SK-N-SH treated with all-trans-retinoic acid at 6 μM for 48 hours (cell line): ENCODE data around the gene EXOC1.

Experiments
- ATAC-seq: fragments of 200-7000 bp; cut with Tn5 transposase; 3 replicates; pipeline ENCODE4 v1.9.1; 2020; ENCODE audit warnings: mild to moderate bottlenecking, moderate library complexity
- ARNTL ChIP-seq: fragments of 450-650 bp; formaldehyde crosslinking; IDR thresholded peaks from 2 replicates; pipeline ENCODE4 v1.5.0; 2020; ENCODE audit warnings: low read depth, mild to moderate bottlenecking, moderate library complexity, borderline replicate concordance
- BACH2 ChIP-seq: fragments of 250-450 bp; sonication (Bioruptor Pico); IDR thresholded peaks from 2 replicates; pipeline ENCODE4 v1.9.0; 2021; ENCODE audit warnings: mild to moderate bottlenecking, borderline replicate concordance
- CREB5 ChIP-seq: fragments of 250-450 bp; sonication (Bioruptor Pico); IDR thresholded peaks from 2 replicates; pipeline ENCODE4 v1.5.1; 2020; ENCODE audit warnings: low read depth, mild to moderate bottlenecking, moderate library complexity
- CSDC2 ChIP-seq: fragments of 250-450 bp; sonication (Bioruptor Pico); IDR thresholded peaks from 2 replicates; pipeline ENCODE4 v1.5.0; 2020; ENCODE audit warnings: mild to moderate bottlenecking, moderate library complexity
- ESRRG ChIP-seq: fragments of 250-450 bp; sonication (Bioruptor Pico); IDR thresholded peaks from 2 replicates; pipeline ENCODE4 v1.6.1; 2021; ENCODE audit warnings: mild to moderate bottlenecking
- GLIS3 ChIP-seq: fragments of 250-450 bp; sonication (Bioruptor Pico); IDR thresholded peaks from 2 replicates; pipeline ENCODE4 v1.5.0; 2020; ENCODE audit warnings: mild to moderate bottlenecking, moderate library complexity
- ISL1 ChIP-seq: fragments of 250-450 bp; sonication (Bioruptor Pico); IDR thresholded peaks from 2 replicates; pipeline ENCODE4 v2.1.2; 2022; ENCODE audit warnings: mild to moderate bottlenecking, moderate library complexity
- OSR1 ChIP-seq: fragments of 250-450 bp; sonication (Bioruptor Pico); IDR thresholded peaks from 2 replicates; pipeline ENCODE4 v1.8.0; 2022; ENCODE audit warnings: moderate library complexity, mild to moderate bottlenecking, inconsistent platforms
- PATZ1 ChIP-seq: fragments of 250-450 bp; sonication (Bioruptor Pico); IDR thresholded peaks from 2 replicates; pipeline ENCODE4 v1.8.0; 2020; ENCODE audit warnings: mild to moderate bottlenecking, moderate library complexity, borderline replicate concordance
- PPARA ChIP-seq: fragments of 250-450 bp; sonication (Bioruptor Pico); IDR thresholded peaks from 2 replicates; pipeline ENCODE4 v1.5.0; 2020; ENCODE audit warnings: mild to moderate bottlenecking, borderline replicate concordance
- RARB ChIP-seq: fragments of 250-450 bp; sonication (Bioruptor Pico); IDR thresholded peaks from 2 replicates; pipeline ENCODE4 v1.8.0; 2021; ENCODE audit warnings: mild to moderate bottlenecking, moderate library complexity
- SNAI2 ChIP-seq: fragments of 250-450 bp; sonication (Bioruptor Pico); IDR thresholded peaks from 2 replicates; pipeline ENCODE4 v1.5.0; 2020; ENCODE audit warnings: mild to moderate bottlenecking, moderate library complexity
- TCF4 ChIP-seq: fragments of 250-450 bp; sonication (Bioruptor Pico); IDR thresholded peaks from 2 replicates; pipeline ENCODE4 v1.8.0; 2021; ENCODE audit warnings: mild to moderate bottlenecking, moderate library complexity, borderline replicate concordance
- TOX ChIP-seq: fragments of 250-450 bp; sonication (Bioruptor Pico); IDR thresholded peaks from 2 replicates; pipeline ENCODE4 v1.8.0; 2021; ENCODE audit warnings: mild to moderate bottlenecking, moderate library complexity, borderline replicate concordance
- TSHZ2 ChIP-seq: fragments of 250-450 bp; sonication (Bioruptor Pico); IDR thresholded peaks from 2 replicates; pipeline ENCODE4 v1.5.0; 2020; ENCODE audit warnings: mild to moderate bottlenecking, moderate library complexity
- ZC3H10 ChIP-seq: fragments of 250-450 bp; sonication (Bioruptor Pico); IDR thresholded peaks from 2 replicates; pipeline ENCODE4 v1.5.1; 2021; ENCODE audit warnings: mild to moderate bottlenecking, moderate library complexity
- ZFP3 ChIP-seq: fragments of 250-450 bp; sonication (Bioruptor Pico); IDR thresholded peaks from 2 replicates; pipeline ENCODE4 v1.5.0; 2020; ENCODE audit warnings: mild to moderate bottlenecking, moderate library complexity
- ZFP30 ChIP-seq: fragments of 450-650 bp; formaldehyde crosslinking; IDR thresholded peaks from 2 replicates; pipeline ENCODE4 v1.5.0; 2022; ENCODE audit warnings: mild to moderate bottlenecking, moderate library complexity
- ZNF565 ChIP-seq: fragments of 450-650 bp; formaldehyde crosslinking; conservative IDR thresholded peaks from 2 replicates; pipeline ENCODE4 v1.5.0; 2020; ENCODE audit warnings: low read depth, mild to moderate bottlenecking, moderate library complexity
- ZNF8 ChIP-seq: fragments of 450-650 bp; formaldehyde crosslinking; IDR thresholded peaks from 2 replicates; pipeline ENCODE4 v1.5.0; 2020; ENCODE audit warnings: mild to moderate bottlenecking, moderate library complexity
- TF ChIP-seq, protein P1 (sequence below): fragments of 250-450 bp; sonication (Bioruptor Pico); IDR thresholded peaks from 2 replicates; pipeline ENCODE4 v1.8.0; 2021; ENCODE audit warnings: low read depth, mild to moderate bottlenecking, moderate library complexity, borderline replicate concordance

Gene EXOC1

GRCh38 chr4:55866290-55866907 is 13.0 kb downstream of the EXOC1 start (continued):
- TF ChIP-seq PATZ1 (CRISPR knock-in tag) (no peak), CSDC2 (CRISPR knock-in tag) (no peak), PPARA (CRISPR knock-in tag) (no peak), TSHZ2 (CRISPR knock-in tag) (no peak), RARB (CRISPR knock-in tag) (no peak), ZFP30 (CRISPR knock-in tag) (no peak)

DNA sequence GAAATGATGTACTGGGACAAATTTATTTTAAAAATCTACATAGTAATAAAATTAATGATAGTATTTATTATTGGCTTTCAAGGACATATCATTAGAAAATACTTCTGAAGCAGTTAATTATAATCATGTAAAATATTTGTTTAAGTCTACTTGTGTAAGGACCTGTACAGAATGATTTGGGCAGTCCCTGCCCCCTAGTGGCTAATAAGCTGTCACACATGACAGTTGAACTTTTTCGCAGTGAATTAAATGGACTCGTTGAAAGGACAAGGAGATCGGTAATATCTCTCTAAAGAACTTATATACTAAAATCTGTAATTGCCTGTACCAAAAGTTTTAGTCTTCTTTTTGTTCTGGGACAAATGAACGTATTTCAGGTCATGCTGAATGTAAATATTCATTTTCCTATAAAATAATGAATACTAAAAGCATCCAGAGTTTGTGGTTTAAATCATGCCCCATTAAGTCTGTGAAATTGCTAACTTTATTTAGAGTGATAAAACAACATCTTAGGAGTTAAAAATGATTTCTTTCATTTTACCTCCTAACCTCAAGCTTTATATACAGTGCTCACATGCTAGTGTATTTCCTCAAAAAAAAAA is 13.6 kb downstream of the EXOC1 start:
- TF ChIP-seq PATZ1 (CRISPR knock-in tag) (no peak), ZFP3 (CRISPR knock-in tag) (no peak), ISL1 (CRISPR knock-in tag) (no peak), PPARA (CRISPR knock-in tag) (no peak), SNAI2 (CRISPR knock-in tag) (no peak)
- ATAC-seq, result peak; percentile 94

DNA sequence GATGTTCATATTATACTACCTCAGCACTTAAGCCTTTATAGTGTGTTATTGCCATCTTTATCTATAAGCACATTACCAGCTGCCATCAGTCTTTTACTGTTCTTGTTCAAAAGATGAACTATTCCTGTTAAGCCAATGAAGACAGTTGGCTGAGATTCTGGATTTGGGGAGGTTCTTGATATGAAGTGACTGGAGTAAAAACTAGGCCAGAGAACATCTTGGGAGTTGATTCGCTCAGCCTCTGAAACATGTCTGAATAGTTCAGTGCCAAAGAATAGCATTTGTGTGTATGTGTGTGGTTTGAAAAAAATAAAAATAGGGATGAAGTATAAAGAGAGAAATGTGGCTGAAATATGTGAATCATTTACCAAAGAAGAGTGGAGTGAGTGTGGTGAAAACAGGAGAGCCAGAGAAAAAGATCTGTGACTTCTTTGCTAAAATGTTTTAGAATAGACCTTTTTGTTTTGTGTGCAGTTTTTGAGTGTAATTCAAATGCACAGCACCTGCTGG is 15.2 kb downstream of the EXOC1 start:
- ATAC-seq, result no peak
- TF ChIP-seq PPARA (CRISPR knock-in tag) (no peak), ZNF8 (no peak), ISL1 (CRISPR knock-in tag) (no peak), ZNF565 (no peak), ZFP3 (CRISPR knock-in tag) (no peak), ZC3H10 (CRISPR knock-in tag) (no peak), OSR1 (CRISPR knock-in tag) (no peak), GLIS3 (CRISPR knock-in tag) (no peak), CSDC2 (CRISPR knock-in tag) (no peak), PATZ1 (CRISPR knock-in tag) (no peak), CREB5 (CRISPR knock-in tag) (no peak), ARNTL (CRISPR knock-in tag) (no peak)

GRCh38 chr4:55871299-55871800 is 17.9 kb downstream of the EXOC1 start:
- ATAC-seq, result no peak
- TF ChIP-seq TOX, result no peak
- TF ChIP-seq ZNF565, result no peak
- TF ChIP-seq GLIS3 (CRISPR knock-in tag), result no peak
- TF ChIP-seq ESRRG (CRISPR knock-in tag), result no peak
- TF ChIP-seq BACH2 (CRISPR knock-in tag), result no peak
- TF ChIP-seq CREB5 (CRISPR knock-in tag), result no peak
- TF ChIP-seq PPARA (CRISPR knock-in tag), result no peak
- no peak for TF ChIP-seq ARNTL (CRISPR knock-in tag)
- TF ChIP-seq, protein P1, sequence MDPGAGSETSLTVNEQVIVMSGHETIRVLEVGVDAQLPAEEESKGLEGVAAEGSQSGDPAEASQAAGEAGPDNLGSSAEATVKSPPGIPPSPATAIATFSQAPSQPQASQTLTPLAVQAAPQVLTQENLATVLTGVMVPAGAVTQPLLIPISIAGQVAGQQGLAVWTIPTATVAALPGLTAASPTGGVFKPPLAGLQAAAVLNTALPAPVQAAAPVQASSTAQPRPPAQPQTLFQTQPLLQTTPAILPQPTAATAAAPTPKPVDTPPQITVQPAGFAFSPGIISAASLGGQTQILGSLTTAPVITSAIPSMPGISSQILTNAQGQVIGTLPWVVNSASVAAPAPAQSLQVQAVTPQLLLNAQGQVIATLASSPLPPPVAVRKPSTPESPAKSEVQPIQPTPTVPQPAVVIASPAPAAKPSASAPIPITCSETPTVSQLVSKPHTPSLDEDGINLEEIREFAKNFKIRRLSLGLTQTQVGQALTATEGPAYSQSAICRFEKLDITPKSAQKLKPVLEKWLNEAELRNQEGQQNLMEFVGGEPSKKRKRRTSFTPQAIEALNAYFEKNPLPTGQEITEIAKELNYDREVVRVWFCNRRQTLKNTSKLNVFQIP (CRISPR knock-in tag), result no peak
- no peak for TF ChIP-seq SNAI2 (CRISPR knock-in tag)
- TF ChIP-seq ZFP3 (CRISPR knock-in tag), result no peak
- no peak for TF ChIP-seq TCF4
- no peak for TF ChIP-seq CSDC2 (CRISPR knock-in tag)
